Vagina (tissue), 2 donors: Measurements from ENCODE around the gene ANKRD22. TPM values are rescaled to one million over a fixed set of nuclear protein-coding genes. Genes with fewer than 3 reads are reported as not detected.
A peak's percentile ranks its signal among the peaks of the same experiment; 100 is the strongest.

Experiments
- DNase-seq, 2 donors: peaks; one replicate each; pipeline ENCODE4 v3.0.0-alpha.2; 2017; ENCODE audit errors: extremely low spot score in 2 of 2
- H3K27ac ChIP-seq: fragments of 200-600 bp; sonication (generic); one replicate; pipeline ENCODE4 v1.5.1; 2019
- H3K27me3 ChIP-seq: fragments of 200-600 bp; sonication (generic); one replicate; pipeline ENCODE4 v1.5.1; 2019
- H3K36me3 ChIP-seq, 2 donors: fragments of 200-600 bp; sonication (generic); one replicate each; pipeline ENCODE4 v1.5.1; 2017 to 2019
- H3K4me1 ChIP-seq: fragments of 200-600 bp; sonication (generic); one replicate; pipeline ENCODE4 v1.5.1; 2019
- H3K4me3 ChIP-seq, 2 donors: fragments of 200-600 bp; sonication (generic); 1 replicate in 1 of 2; 2 replicates in 1 of 2; pipeline ENCODE4 v1.5.1; 2016 to 2019
- H3K9me3 ChIP-seq: fragments of 200-600 bp; sonication (generic); one replicate; pipeline ENCODE4 v1.5.1; 2019
- POLR2A ChIP-seq, 2 donors: fragments of 450-650 bp; IDR thresholded peaks; one replicate each; pipeline ENCODE4 v1.6.1; 2017; ENCODE audit warnings: antibody characterized with exemption in 2 of 2, mild to moderate bottlenecking in 2 of 2, moderate library complexity in 2 of 2
- POLR2AphosphoS5 ChIP-seq, 2 donors: sonication (generic); formaldehyde crosslinking; IDR thresholded peaks; one replicate each; pipeline ENCODE4 v1.9.0; 2017; ENCODE audit warnings: antibody characterized with exemption in 2 of 2, mild to moderate bottlenecking in 2 of 2, low read depth in 1 of 2; ENCODE audit not compliant: insufficient read depth in 1 of 2
- intact Hi-C: fragments of 100-400 bp; cut with DNase I; formaldehyde crosslinking; loops from one replicate; pipeline ENCODE4 v1.15.1; 2023
- total RNA-seq: library from RNA; depleted of rRNA; stranded (reverse); fragments of >200 nt; gene quantifications from one replicate; pipeline ENCODE4 v1.2.3, GENCODE V29; 2016
- TF ChIP-seq, protein P1 (sequence below), 3 experiments: fragments of 450-650 bp in 2 of 3; fragments of 200-600 bp in 1 of 3; sonication (generic) in 1 of 3; IDR thresholded peaks; one replicate each; pipeline ENCODE4 v1.5.1; 2017 to 2019; ENCODE audit warnings: antibody characterized with exemption in 3 of 3, mild to moderate bottlenecking in 2 of 3, moderate library complexity in 2 of 3

ANKRD22 gene
- total RNA-seq, 1 donor from 2014 or later: 4.4 TPM

- H3K36me3 ChIP-seq: no peaks in the 10 kb centered on the region
- no peak for TF ChIP-seq POLR2AphosphoS5 (IDR thresholded peaks at IDR 0.05; ENCODE audit: insufficient read depth in 1 of 2, low read depth in 1 of 2)
- no peak for TF ChIP-seq POLR2A (IDR thresholded peaks at IDR 0.05)
- TF ChIP-seq, protein P1, sequence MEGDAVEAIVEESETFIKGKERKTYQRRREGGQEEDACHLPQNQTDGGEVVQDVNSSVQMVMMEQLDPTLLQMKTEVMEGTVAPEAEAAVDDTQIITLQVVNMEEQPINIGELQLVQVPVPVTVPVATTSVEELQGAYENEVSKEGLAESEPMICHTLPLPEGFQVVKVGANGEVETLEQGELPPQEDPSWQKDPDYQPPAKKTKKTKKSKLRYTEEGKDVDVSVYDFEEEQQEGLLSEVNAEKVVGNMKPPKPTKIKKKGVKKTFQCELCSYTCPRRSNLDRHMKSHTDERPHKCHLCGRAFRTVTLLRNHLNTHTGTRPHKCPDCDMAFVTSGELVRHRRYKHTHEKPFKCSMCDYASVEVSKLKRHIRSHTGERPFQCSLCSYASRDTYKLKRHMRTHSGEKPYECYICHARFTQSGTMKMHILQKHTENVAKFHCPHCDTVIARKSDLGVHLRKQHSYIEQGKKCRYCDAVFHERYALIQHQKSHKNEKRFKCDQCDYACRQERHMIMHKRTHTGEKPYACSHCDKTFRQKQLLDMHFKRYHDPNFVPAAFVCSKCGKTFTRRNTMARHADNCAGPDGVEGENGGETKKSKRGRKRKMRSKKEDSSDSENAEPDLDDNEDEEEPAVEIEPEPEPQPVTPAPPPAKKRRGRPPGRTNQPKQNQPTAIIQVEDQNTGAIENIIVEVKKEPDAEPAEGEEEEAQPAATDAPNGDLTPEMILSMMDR (IDR thresholded peaks at IDR 0.05): no peak
- intact Hi-C loops: loop anchor here (5.0 kb wide), 1 partner anchor 110 kb away; the partner anchor contains the start of gene FAS
- peaks cover 34% of the 10 kb centered on the region for H3K4me1 ChIP-seq
- DNase-seq: no peak
- no peaks in the 10 kb centered on the region for H3K27me3 ChIP-seq
- peak overlapping the region; percentile 93 for H3K27ac ChIP-seq
- H3K9me3 ChIP-seq: no peaks in the 10 kb centered on the region
- H3K4me3 ChIP-seq: peak overlapping the region in 1 of 2 donors; percentile 79
Measured at GRCh38 chr10:88881922-88882645, 30.4 kb upstream of the ANKRD22 start.

- no peak for DNase-seq
- TF ChIP-seq, protein P1 (IDR thresholded peaks at IDR 0.05): no peak
- TF ChIP-seq POLR2A (IDR thresholded peaks at IDR 0.05): no peak
- Histone ChIP-seq H3K27me3 (no peaks in the 10 kb centered on the region), H3K4me3 (peak overlapping the region; percentile 73 to 79), H3K27ac (peak overlapping the region; percentile 93), H3K4me1 (peaks cover 34% of the 10 kb centered on the region), H3K36me3 (no peaks in the 10 kb centered on the region), H3K9me3 (no peaks in the 10 kb centered on the region)
- intact Hi-C loops: loop anchor here (5.0 kb wide), 1 partner anchor 111 kb away; the partner anchor contains the start of gene FAS
Measured at GRCh38 chr10:88881320-88881719, 29.7 kb upstream of the ANKRD22 start.

DNA sequence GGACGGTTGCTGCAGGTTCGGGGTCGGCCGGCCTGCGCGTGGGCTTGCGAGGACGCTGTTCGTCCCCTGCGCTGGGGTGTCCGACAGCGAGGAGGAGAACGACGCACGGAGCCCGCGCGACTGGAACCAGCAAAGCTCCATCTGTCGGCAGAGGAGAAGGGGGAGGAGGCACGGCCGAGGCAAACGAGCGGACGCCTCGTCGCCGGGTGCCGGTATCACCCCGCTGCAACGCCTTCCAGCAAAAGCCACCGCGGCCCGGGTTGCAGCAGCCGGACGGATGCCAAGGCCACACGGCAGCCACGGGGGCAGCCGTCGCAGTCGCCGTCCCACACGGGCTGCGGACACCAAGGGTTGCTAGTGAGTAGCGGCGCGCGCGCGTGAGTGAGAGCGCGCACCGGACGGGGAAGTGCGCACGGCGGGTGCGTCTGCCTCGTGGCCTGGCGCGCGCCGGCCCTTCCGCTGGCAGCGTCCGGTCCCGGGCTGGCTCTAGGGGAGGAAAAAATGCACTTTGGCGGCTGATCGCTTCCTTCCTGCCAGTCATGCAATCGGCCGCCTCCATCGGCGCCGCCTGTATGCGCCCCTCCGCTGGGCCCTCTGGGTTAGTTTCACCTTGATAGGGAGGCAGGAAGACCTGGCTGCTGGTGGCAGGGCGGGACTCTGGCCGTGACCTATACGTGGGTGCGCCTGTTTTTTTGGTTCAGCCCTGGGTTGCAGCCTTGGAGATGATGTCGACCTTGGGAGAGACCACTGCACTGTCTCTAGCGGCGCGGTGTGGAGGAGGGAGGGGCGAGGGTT, 28.8 kb upstream of the ANKRD22 start:
- Histone ChIP-seq H3K36me3 (no peaks in the 10 kb centered on the region), H3K9me3 (no peaks in the 10 kb centered on the region), H3K4me1 (peaks cover 34% of the 10 kb centered on the region), H3K27ac (peak overlapping the region; percentile 93), H3K4me3 (peak overlapping the region; percentile 73 to 79), H3K27me3 (no peaks in the 10 kb centered on the region)
- peak in 1 of 2 donors; percentile 91 for DNase-seq
- intact Hi-C loops: loop anchor here (5.0 kb wide), 1 partner anchor 112 kb away; the partner anchor contains the start of gene FAS
- TF ChIP-seq POLR2A (IDR thresholded peaks at IDR 0.05): peak in 1 of 2 donors; percentile 37
- TF ChIP-seq POLR2AphosphoS5 (IDR thresholded peaks at IDR 0.05; ENCODE audit: insufficient read depth in 1 of 2, low read depth in 1 of 2): peak in 1 of 2 donors; percentile 87
- TF ChIP-seq, protein P1 (IDR thresholded peaks at IDR 0.05): no peak

DNA sequence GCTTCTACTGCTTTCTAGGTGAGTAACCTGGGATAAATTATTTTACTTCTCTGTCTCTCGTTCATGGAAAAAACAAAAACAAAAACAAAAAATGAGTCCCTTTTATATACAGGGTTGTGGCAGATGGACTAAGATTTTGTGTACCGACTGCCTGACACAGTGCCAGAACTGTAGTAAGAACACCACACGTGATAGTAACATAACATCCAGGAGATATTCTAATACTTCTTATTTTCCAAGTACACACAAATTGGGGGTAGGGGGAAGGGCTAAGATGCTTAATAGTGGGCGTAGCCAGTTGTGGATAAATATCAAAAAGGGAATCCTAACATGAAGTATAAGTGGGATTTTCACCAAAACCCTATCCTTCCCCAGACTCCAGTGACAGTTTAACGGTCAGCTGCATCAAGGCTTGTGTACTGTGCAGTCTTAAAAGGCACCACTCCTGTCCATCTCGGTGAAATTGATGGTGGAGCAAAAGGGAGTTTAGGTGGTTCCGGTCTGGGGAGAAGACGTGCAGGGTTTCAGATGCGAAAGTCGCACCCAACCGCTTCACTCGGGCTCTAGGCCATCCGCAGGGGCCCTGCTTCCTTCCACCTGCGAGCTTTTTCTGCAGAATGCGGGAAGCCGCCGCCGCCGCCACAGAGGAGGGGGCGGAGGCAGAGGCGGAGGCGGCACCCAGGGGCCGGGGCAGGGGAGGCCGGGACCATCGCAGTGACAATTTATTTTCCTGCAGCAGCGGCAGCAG, 28.1 kb upstream of the ANKRD22 start, which contains the start of gene STAMBPL1:
Gene STAMBPL1 (plus strand): TSS at position 712 of the 748 bp plus-strand sequence. CDS start 21,464 bp downstream, outside the sequence.
- H3K27ac ChIP-seq: peak within 1 kb of the TSS; percentile 93
- no peaks in the 10 kb centered on the region for H3K36me3 ChIP-seq
- H3K27me3 ChIP-seq: no peaks in the 10 kb centered on the region
- peaks cover 34% of the 10 kb centered on the region for H3K4me1 ChIP-seq
- H3K9me3 ChIP-seq: no peaks in the 10 kb centered on the region
- no peak for DNase-seq
- peak within 1 kb of the TSS; percentile 73 to 79 for H3K4me3 ChIP-seq
- intact Hi-C loops: loop anchor here (5.0 kb wide), 1 partner anchor 113 kb away; the partner anchor contains the start of gene FAS
- TF ChIP-seq POLR2AphosphoS5 (IDR thresholded peaks at IDR 0.05; ENCODE audit: insufficient read depth in 1 of 2, low read depth in 1 of 2): no peak
- TF ChIP-seq, protein P1 (IDR thresholded peaks at IDR 0.05): no peak
- no peak for TF ChIP-seq POLR2A (IDR thresholded peaks at IDR 0.05)
